GM12878 (cell line): Measurements from ENCODE around the gene PTPRB. TPM values are rescaled to one million over a fixed set of nuclear protein-coding genes. Genes with fewer than 3 reads are reported as not detected.

ENCODE experiments used
- ATAC-seq: fragments of 200-7000 bp; cut with Tn5 transposase; 3 replicates; pipeline ENCODE4 v1.9.1; 2020; ENCODE audit warnings: mild to moderate bottlenecking, moderate library complexity
- BruUV-seq: library from RNA; stranded (reverse); fragments of 400-500 nt; replicated peaks from 2 replicates; lab custom pipeline; 2021; lab: Mats Ljungman, UMichigan
- CTCF ChIA-PET: fragments of 300-600 bp; sonication (Branson Sonifier 250); formaldehyde crosslinking; extraction: SDS; loops from one replicate; lab custom pipeline; 2021; ENCODE audit warnings: inconsistent platforms; lab: Yijun Ruan, JAX
- POLR2A ChIA-PET: fragments of 350-600 bp; formaldehyde crosslinking; extraction: SDS; loops from one replicate; lab custom pipeline; 2021; ENCODE audit warnings: inconsistent platforms; lab: Charles Lee
- RAD21 ChIA-PET: fragments of 300-600 bp; sonication (Branson Sonifier 250); formaldehyde crosslinking; loops from one replicate; lab custom pipeline; 2023; ENCODE audit warnings: antibody characterized with exemption; ENCODE audit not compliant: unreplicated experiment; lab: Charles Lee
- SMC1A ChIA-PET: fragments of 300-600 bp; sonication (Branson Sonifier 250); formaldehyde crosslinking; loops from one replicate; lab custom pipeline; 2023; ENCODE audit not compliant: unreplicated experiment, uncharacterized antibody; lab: Charles Lee
- DNase-seq: peaks from one replicate; pipeline ENCODE4 v3.0.0-alpha.2; 2011; ENCODE audit warnings: low read depth, low spot score
- FAIRE-seq: peaks from 3 replicates; lab custom pipeline; 2011; peaks lifted over from hg19 to GRCh38; lab: Jason Lieb, UNC
- H2AFZ ChIP-seq: 2 replicates; pipeline ENCODE4 v1.6.0; 2011; ENCODE audit warnings: low read depth, low read length, control low read depth; ENCODE audit not compliant: control insufficient read depth
- H3K27ac ChIP-seq: 2 replicates; pipeline ENCODE4 v1.5.1; 2011; ENCODE audit warnings: control low read depth; ENCODE audit not compliant: control insufficient read depth, insufficient read depth
- H3K27me3 ChIP-seq, 2 experiments: replicated peaks in 1 of 2; 2 replicates each; pipeline versions ENCODE4 v1.6.0 to v1.6.1; 2011; ENCODE audit warnings: low read length in 1 of 2; ENCODE audit not compliant: control insufficient read depth in 2 of 2, insufficient read depth in 2 of 2
- H3K36me3 ChIP-seq, 2 experiments: 2 replicates each; pipeline ENCODE4 v1.5.1; 2011; ENCODE audit warnings: low read length in 1 of 2; ENCODE audit not compliant: control insufficient read depth in 2 of 2, insufficient read depth in 2 of 2
- H3K4me1 ChIP-seq: 2 replicates; pipeline ENCODE4 v1.6.1; 2011; ENCODE audit warnings: mild to moderate bottlenecking, low read length, moderate library complexity, mixed read lengths; ENCODE audit not compliant: control insufficient read depth, insufficient read depth
- H3K4me2 ChIP-seq: 2 replicates; pipeline ENCODE4 v1.6.0; 2011; ENCODE audit warnings: control low read depth; ENCODE audit not compliant: control insufficient read depth, insufficient read depth
- H3K4me3 ChIP-seq: fragments of 200-600 bp; sonication (generic); 2 replicates; pipeline ENCODE4 v1.5.1; 2016
- H3K79me2 ChIP-seq: 2 replicates; pipeline ENCODE4 v1.6.0; 2011; ENCODE audit warnings: low read length; ENCODE audit not compliant: control insufficient read depth, insufficient read depth
- H3K9ac ChIP-seq: 2 replicates; pipeline ENCODE4 v1.8.0; 2011; ENCODE audit warnings: low read length, control low read depth, mixed read lengths; ENCODE audit not compliant: control insufficient read depth, insufficient read depth
- H3K9me3 ChIP-seq: replicated peaks from 3 replicates; pipeline ENCODE4 v1.5.1; 2011; ENCODE audit warnings: mild to moderate bottlenecking, low read length; ENCODE audit not compliant: control insufficient read depth, insufficient read depth
- H4K20me1 ChIP-seq: 2 replicates; pipeline ENCODE4 v1.6.0; 2011; ENCODE audit not compliant: control insufficient read depth, insufficient read depth
- E4F1 ChIP-seq: fragments of 450-650 bp; IDR thresholded peaks from 2 replicates; pipeline ENCODE4 v1.6.1; 2018; ENCODE audit warnings: borderline replicate concordance, mild to moderate bottlenecking; ENCODE audit not compliant: partially characterized antibody
- EED ChIP-seq: sonication (generic); IDR thresholded peaks from 2 replicates; pipeline ENCODE4 v1.6.1; 2016; ENCODE audit warnings: antibody characterized with exemption, low read depth
- HCFC1 ChIP-seq: fragments of 150-350 bp; IDR thresholded peaks from 2 replicates; pipeline ENCODE4 v1.6.1; 2014; ENCODE audit warnings: low read length
- HDGF ChIP-seq: fragments of 450-650 bp; IDR thresholded peaks from 2 replicates; pipeline ENCODE4 v1.6.1; 2016; ENCODE audit warnings: antibody characterized with exemption
- IRF5 ChIP-seq: fragments of 450-650 bp; IDR thresholded peaks from 2 replicates; pipeline ENCODE4 v1.6.1; 2017; ENCODE audit warnings: borderline replicate concordance
- JUNB ChIP-seq: IDR thresholded peaks from 2 replicates; pipeline ENCODE4 v1.6.1; 2016; ENCODE audit warnings: antibody characterized with exemption, mild to moderate bottlenecking
- KDM1A ChIP-seq: fragments of 200-600 bp; sonication (generic); IDR thresholded peaks from 2 replicates; pipeline ENCODE4 v1.6.1; 2016; ENCODE audit warnings: borderline replicate concordance
- MEF2B ChIP-seq: fragments of 450-650 bp; IDR thresholded peaks from 2 replicates; pipeline ENCODE4 v1.6.1; 2018; ENCODE audit warnings: mild to moderate bottlenecking, moderate library complexity; ENCODE audit not compliant: partially characterized antibody, poor library complexity, severe bottlenecking
- RAD21 ChIP-seq: IDR thresholded peaks from 2 replicates; pipeline ENCODE4 v1.6.1; 2011; ENCODE audit warnings: mild to moderate bottlenecking, low read depth, low read length, moderate library complexity; ENCODE audit not compliant: insufficient read depth
- SIN3A ChIP-seq: IDR thresholded peaks from 2 replicates; pipeline ENCODE4 v1.6.1; 2012; ENCODE audit warnings: low read depth, low read length, improper control_type of control experiment
- SMAD1 ChIP-seq: fragments of 450-650 bp; IDR thresholded peaks from 2 replicates; pipeline ENCODE4 v1.6.1; 2018; ENCODE audit warnings: mild to moderate bottlenecking, low read depth; ENCODE audit not compliant: partially characterized antibody
- SRF ChIP-seq, 2 experiments: IDR thresholded peaks; 2 replicates each; pipeline ENCODE4 v1.6.1; 2011; ENCODE audit warnings: low read depth in 2 of 2, low read length in 2 of 2, mild to moderate bottlenecking in 1 of 2, moderate library complexity in 1 of 2
- STAT1 ChIP-seq: fragments of 450-650 bp; conservative IDR thresholded peaks from 2 replicates; pipeline ENCODE4 v1.6.1; 2014; ENCODE audit warnings: antibody characterized with exemption, mild to moderate bottlenecking
- USF2 ChIP-seq: IDR thresholded peaks from 2 replicates; pipeline ENCODE4 v1.6.1; 2011; ENCODE audit warnings: low read depth, low read length, improper control_type of control experiment, borderline replicate concordance
- ZNF384 ChIP-seq: IDR thresholded peaks from 2 replicates; pipeline ENCODE4 v1.6.1; 2012; ENCODE audit warnings: low read depth, mild to moderate bottlenecking, low read length, improper control_type of control experiment, borderline replicate concordance
- WGBS: methylation state at CpG from one replicate; pipeline ENCODE4 v1.1.6; 2016; ENCODE audit warnings: low lambda C conversion rate; ENCODE audit not compliant: insufficient replicate concordance, insufficient coverage; ENCODE audit errors: missing lambda C conversion rate; 5-methylcytosine and 5-hydroxymethylcytosine counted together
- in situ Hi-C: fragments of 300-500 bp; cut with MboI; formaldehyde crosslinking; loops from 9 replicates; pipeline ENCODE4 v1.14.3; 2018; ENCODE audit warnings: mixed read lengths
- intact Hi-C: fragments of 100-400 bp; cut with micrococcal nuclease; formaldehyde crosslinking; loops from one replicate; pipeline ENCODE4 v1.14.2; 2022; ENCODE audit not compliant: unreplicated experiment
- polyA plus RNA-seq, 11 experiments: library from polyadenylated mRNA; depleted of rRNA in 4 of 11; unstranded in 6 of 11; stranded (reverse) in 5 of 11; fragments of >200 nt; fragmentation: Nextera tagmentation in 4 of 11; fragmentation: Illumina TruSeq in 1 of 11; extraction: Ambion mirVana in 4 of 11; extraction: Trizol in 1 of 11; gene quantifications; 1 replicate in 1 of 11; 2 replicates in 10 of 11; pipeline versions ENCODE4 v1.2.1 to v1.2.3, GENCODE V29; 2011 to 2016; ENCODE audit warnings: inconsistent platforms in 2 of 11, missing spikeins in 2 of 11, low read depth in 1 of 11
- total RNA-seq, 4 experiments: library from RNA; depleted of rRNA in 3 of 4; stranded (reverse); fragments of >200 nt in 3 of 4; fragmentation: Illumina TruSeq in 1 of 4; extraction: Trizol in 1 of 4; gene quantifications; 2 replicates each; pipeline versions ENCODE4 v1.2.1 to v1.2.3, GENCODE V29; 2013 to 2021
- TF ChIP-seq, protein P1 (sequence below): IDR thresholded peaks from 2 replicates; pipeline ENCODE4 v1.6.1; 2011; ENCODE audit warnings: mild to moderate bottlenecking, low read depth, low read length, moderate library complexity; ENCODE audit not compliant: insufficient replicate concordance
- TF ChIP-seq, protein P2 (sequence below): IDR thresholded peaks from 2 replicates; pipeline ENCODE4 v1.6.1; 2012; ENCODE audit warnings: low read depth, low read length, improper control_type of control experiment

PTPRB gene
- total and polyA plus RNA-seq, 10 of the 15 experiments (the other 5 are each of a cell fraction or from before 2014, with no cell fraction given), result 0.03 to 0.35 (median 0.05) TPM

DNA sequence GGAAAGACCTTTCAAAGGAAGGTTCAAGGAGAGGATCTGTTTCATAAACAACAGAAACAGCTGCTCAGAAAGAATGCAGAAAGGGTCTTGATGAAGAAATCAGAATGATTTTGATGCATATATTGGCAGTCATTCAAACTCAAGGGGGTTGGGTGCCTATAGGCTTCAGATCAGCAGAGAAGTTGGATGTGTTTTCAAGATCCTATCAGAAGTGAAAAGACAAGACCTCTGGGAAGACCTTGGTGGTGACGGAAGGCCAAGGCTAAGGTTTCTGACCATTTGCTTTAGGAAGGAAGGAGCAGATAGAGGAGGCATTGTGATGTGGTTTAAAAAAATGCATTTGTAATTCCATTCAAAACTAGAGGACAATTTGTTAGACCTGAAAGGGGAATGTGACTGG, 15.2 kb upstream of the PTPRB start:
- TF ChIP-seq, protein P1, sequence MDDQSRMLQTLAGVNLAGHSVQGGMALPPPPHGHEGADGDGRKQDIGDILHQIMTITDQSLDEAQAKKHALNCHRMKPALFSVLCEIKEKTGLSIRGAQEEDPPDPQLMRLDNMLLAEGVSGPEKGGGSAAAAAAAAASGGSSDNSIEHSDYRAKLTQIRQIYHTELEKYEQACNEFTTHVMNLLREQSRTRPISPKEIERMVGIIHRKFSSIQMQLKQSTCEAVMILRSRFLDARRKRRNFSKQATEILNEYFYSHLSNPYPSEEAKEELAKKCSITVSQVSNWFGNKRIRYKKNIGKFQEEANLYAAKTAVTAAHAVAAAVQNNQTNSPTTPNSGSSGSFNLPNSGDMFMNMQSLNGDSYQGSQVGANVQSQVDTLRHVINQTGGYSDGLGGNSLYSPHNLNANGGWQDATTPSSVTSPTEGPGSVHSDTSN, result no peak
- no peak for TF ChIP-seq STAT1
- TF ChIP-seq RAD21, result no peak
- TF ChIP-seq SIN3A, result no peak
- no peak for TF ChIP-seq HDGF
- TF ChIP-seq MEF2B, result no peak
- TF ChIP-seq JUNB, result no peak
- TF ChIP-seq, protein P2, sequence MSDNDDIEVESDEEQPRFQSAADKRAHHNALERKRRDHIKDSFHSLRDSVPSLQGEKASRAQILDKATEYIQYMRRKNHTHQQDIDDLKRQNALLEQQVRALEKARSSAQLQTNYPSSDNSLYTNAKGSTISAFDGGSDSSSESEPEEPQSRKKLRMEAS, result no peak
- TF ChIP-seq KDM1A, result no peak
- no peak for TF ChIP-seq HCFC1
- TF ChIP-seq SMAD1, result no peak
- no peak for TF ChIP-seq USF2
- TF ChIP-seq E4F1, result no peak
- TF ChIP-seq ZNF384, result no peak
- no peak for TF ChIP-seq EED
- no peak for TF ChIP-seq SRF (IDR thresholded peaks at IDR 0.05; ENCODE audit: low read depth in 2 of 2, low read length in 2 of 2)
- no peak for TF ChIP-seq IRF5
- H3K4me3 ChIP-seq, result no peak overlapping the region
- no peaks in the 10 kb centered on the region for H3K79me2 ChIP-seq
- no peak overlapping the region for H2AFZ ChIP-seq
- no peaks in the 10 kb centered on the region for H3K9me3 ChIP-seq
- DNase-seq (no peak), FAIRE-seq (no peak), ATAC-seq (no peak)
- in situ Hi-C loops, result no loop called here
- no peak overlapping the region for H3K9ac ChIP-seq
- WGBS, result 85% methylated on average over 1 of the region's 1 CpG
- RAD21 ChIA-PET, result no interaction called here
- H3K4me1 ChIP-seq, result no peaks in the 10 kb centered on the region
- no TSS peak for BruUV-seq
- no peak overlapping the region for H3K27ac ChIP-seq
- H4K20me1 ChIP-seq, result no peaks in the 10 kb centered on the region
- H3K27me3 ChIP-seq, result no peaks in the 10 kb centered on the region
- H3K36me3 ChIP-seq, result no peaks in the 10 kb centered on the region
- SMC1A ChIA-PET, result no interaction called here
- CTCF ChIA-PET, result no interaction called here
- intact Hi-C loops, result no loop called here
- POLR2A ChIA-PET, result no interaction called here
- H3K4me2 ChIP-seq, result no peak overlapping the region
